ENCODE results near the gene SIRT2.
"Not testable (repeated sequence)": the region's sequence is repeated elsewhere in the genome, so short reads cannot be mapped to it uniquely, and the experiment has no call there.

GRCh38 chr19:38859631-38860204, 39.7 kb downstream of the SIRT2 start:
- TF ChIP-seq CTCF, POLR2A, POLR2AphosphoS5 (IDR thresholded peaks at IDR 0.05): not testable (repeated sequence)

Measured in breast epithelium (tissue), 3 donors.